Measurements from ENCODE around the gene ACBD3. TPM values are rescaled to one million over a fixed set of nuclear protein-coding genes. Genes with fewer than 3 reads are reported as not detected.

The ACBD3 gene
- total RNA-seq, 1 donor from 2014 or later, result 47.4 TPM

DNA sequence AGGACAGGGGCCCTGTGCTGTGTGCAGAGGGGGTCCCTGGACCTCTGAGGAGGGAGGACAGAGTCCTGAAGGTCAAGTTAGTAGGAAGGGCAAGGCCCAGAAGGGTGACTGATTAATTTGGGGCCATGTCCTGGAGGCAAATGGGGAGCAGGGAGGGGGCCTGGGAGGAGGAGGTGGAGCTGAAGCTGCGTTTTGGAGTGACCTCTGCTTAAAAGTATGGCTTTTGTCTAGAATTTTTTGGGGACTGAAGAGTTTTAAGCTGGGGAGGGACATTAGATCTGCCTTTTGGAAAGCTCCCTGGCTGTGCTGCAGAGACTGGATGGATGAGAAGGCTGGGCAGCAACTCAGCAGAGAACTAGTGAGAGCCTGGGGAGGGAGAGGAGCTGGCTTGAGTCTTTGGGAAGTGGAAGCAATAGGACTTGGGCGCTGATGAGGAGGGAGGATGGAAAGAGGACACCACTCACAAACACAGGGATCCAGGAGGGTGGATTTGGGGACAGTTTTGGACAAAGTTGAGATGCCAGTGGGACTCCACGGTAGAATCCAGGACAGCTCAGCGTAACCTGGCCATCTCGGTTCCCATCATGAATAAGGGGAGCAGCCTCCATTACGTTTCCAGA, 52.9 kb downstream of the ACBD3 start:
- no peak for DNase-seq

DNA sequence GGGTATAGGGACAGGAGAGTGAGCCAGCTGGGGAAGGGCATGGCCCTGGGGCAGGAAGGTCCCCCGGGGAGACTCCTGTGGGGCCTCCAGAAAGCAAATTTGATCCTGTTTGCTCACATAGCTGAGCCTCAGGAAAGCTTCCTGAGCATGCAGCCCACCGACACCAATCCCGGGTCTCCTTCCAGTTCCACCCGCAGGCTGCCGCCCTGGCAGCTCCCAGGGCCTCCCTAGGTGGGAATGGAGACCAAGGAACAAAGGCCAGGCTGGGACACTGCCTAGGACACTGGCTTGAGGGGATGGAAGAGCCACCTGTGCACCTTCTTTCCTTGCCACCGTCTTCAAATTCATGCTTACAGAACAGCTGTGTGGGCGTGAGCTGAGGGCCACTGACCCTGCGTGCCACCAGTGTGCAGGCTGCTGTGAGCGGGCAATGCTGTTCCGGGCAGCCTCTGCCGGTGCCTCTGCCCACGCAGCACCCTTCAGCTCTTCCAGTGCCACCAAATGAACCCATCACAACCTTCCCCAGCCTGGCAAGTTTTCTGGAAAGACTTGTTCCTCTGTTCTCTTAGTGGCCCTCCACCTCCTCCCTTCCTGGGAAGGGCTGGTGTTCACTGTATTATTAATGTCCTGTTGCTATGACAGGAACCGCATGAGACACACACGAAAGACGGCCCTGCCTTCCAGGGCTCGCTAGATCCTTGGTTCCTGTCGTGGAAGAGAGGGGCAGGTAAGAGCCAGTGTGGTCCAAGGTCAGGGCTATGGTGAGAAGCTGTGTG, 53.6 kb downstream of the ACBD3 start:
- no peak for DNase-seq

DNA sequence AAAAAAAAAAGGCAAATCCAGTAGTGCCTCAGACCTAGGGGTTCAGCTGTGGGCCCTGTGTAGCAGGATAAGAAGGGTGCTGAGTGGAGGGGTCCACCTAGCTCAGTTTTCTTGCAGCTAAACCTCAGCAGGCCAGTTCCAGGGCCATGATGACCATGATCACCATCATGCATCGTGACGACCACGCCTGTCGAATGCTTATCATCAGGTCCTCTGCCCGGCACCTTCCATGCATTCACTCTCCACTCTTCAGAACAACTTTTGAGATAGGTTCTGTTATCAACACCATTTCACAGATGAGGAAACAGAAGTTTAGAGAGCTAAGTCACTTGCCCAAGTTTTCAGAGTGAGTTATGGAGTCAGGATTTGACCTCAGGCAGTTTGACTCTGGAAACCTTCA, 54.9 kb downstream of the ACBD3 start:
- DNase-seq, result no peak

DNA sequence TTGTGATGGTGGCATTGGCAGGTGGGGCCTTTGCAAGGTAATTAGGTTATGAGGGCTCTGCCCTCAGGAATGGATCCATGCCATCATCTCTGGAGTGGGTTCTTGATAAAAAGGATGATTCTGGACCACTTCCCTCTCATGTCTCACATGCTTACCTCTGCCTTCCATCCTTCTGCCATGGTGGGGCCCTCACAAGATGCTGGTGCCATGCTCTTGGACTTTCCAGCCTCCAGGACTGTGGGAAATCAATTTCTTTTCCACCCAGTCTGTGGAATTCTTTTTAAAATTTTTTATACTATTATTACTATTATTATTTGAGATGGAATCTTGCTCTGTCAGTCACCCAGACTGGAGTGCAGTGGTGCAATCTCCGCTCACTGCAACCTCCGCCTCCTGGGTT, 57.3 kb downstream of the ACBD3 start:
- DNase-seq, result no peak

DNA sequence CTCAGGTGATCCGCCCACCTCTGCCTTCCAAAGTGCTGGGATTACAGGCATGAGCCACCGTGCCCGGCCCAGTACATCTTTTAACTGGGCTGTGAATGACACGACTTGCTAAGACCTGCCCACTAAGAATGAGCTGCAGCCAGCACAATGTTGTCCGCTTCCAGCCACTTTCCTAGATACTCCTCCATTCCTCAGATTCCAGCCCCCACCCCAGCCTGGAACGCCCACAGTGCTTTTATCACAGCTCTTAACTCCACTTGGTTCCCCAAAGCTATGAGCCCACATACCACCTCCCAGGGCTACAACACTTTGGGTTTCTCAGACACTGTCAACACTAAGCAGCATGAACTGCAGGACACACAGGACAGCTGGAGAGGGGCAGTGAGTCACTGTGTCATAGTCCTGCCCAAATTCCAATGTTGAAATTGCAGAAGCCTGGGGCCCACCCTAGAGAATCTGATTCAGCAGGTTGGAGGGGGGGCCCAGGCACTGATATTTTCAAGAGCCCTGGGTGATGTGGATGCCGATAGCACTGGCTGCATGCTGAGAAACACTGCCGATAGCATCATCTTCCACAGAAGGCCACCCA, 58.0 kb downstream of the ACBD3 start:
- no peak for DNase-seq

DNA sequence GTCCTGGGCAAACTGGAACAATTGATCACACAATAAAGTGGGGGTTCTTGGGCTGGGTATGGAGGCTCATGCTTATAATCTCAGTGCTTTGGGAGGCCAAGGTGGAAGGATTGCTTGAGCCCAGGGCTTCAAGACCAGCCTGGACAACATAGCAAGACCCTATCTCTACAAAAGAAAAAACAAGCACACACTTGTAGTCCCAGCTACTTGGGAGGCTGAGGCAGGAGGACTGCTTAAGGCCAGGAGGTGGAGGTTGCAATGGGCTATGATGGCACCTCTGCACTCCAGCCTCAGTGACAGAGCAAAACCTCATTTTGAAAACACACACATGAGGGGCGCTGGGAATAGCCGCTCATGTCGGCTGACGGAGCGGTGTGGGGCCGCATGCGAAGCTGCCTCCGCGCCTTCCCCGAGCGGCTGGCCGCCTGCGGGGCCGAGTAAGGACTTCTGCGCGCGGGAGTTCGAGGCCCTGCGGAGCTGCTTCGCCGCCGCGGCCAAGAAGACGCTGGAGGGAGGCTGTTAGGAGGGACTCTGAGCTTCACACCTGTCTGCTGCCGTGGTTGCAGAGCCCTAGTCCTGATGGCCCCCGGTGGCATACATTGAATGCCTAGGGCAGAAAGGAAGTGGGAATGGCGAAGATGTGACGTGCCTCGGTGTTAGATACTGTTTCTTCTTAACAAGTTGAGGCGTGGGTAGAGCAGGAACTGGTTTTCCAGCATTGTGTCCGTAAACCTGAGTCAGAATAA, 59.5 kb downstream of the ACBD3 start:
- DNase-seq, result no peak

DNA sequence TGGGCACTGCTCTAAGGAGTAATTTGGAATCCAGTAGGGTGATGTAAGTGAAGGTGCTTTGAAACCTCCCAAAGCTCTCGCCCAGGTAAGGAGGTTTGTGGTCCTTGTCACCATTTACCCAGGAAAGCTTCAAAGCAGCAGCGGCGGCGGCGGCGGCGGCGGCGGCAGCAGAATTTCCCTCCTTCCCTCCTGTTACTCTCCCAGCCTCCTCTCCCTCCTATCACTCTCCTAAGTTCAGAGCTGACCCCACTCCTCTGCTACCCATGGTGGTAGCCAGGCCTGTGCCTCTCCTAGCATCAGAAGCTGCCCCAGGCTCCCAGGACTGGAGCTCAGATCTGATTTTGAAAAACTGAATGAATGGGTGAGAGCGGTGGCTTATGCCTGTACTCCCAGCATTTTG, 60.7 kb downstream of the ACBD3 start:
- DNase-seq, result no peak

DNA sequence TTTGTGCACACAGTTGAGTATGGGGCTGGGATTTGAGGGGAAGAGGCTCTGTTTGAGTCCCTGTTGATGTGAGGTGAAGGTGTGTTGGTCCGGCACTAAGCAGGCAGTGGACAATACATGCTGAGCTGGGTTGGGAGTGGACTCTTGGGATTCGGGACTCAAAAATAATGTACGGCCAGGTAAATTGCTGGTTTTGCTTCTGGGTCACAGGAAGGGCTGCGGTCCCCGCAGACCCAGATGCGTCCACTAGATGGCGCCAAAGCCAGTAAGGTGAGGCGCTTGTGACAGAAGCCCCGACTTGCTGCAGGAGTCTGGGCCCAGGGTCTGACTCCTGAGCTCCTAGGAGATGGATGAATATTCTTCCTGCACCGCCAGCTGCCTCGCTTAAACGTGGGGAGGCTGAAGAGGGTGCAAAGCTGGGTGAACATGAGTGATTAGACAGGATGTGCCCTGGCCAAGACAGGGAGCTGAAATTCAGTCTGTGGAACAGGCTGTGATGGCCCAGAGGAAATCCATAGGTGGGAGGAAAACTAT, 61.4 kb downstream of the ACBD3 start:
- DNase-seq, result peak; percentile 78

DNA sequence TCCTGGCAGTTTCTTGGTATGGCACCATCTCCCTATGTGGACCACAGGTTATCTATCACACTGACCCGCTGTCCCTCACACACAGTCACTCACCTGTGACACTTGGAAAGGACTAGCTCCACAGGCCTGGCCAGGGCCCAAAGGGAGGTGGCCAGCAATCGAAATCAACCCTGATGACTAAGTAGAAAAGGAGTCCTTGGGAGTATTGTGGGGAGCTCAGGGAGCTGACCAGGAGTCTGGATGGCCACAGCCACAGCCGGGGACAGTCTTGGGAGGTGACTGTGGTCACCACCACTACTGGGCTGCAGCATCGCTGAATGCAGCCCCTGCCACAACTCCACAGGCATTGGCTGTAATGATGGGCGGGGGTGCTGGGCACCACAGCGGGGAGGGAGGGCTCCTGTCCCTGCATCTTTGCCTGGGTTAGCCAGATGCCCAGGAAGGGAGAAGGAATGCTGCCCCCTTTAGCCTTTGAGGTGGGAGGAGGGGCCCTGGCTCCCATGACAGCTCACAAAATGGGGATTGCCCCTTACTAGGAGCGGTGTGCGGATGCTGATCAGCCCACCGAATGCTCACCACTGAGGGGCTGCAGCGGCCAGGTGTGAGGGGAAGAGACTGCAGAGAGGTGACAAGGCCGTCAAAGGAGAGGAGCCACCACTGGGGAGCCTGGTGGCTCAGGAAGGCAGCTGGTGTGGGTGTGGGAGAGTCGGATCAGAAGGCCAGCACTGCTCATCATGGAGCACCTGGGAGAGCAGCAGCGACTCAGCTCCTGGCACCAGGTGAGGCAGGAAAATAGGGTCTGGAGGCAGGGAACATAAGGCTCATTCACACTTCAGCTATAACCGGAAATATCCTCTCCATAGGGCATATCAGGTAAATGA, 62.7 kb downstream of the ACBD3 start:
- no peak for DNase-seq

DNA sequence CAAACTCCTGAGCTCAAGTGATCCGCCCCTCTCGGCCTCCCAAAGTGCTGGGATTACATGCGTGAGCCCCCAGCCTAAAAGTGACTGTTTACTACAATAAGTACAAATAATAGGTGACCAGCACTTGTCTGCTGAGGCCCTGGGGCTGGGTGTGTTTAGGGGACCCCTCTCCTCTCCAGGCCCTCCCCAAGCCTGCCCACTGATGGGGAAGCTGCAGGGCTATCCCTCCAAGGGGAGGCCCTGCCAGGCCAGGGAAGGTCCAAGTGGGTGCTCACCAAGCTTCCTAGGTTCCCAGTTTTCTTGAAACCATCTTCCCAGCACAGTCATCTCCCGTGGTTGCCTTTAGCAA, 63.4 kb downstream of the ACBD3 start:
- DNase-seq, result no peak

DNA sequence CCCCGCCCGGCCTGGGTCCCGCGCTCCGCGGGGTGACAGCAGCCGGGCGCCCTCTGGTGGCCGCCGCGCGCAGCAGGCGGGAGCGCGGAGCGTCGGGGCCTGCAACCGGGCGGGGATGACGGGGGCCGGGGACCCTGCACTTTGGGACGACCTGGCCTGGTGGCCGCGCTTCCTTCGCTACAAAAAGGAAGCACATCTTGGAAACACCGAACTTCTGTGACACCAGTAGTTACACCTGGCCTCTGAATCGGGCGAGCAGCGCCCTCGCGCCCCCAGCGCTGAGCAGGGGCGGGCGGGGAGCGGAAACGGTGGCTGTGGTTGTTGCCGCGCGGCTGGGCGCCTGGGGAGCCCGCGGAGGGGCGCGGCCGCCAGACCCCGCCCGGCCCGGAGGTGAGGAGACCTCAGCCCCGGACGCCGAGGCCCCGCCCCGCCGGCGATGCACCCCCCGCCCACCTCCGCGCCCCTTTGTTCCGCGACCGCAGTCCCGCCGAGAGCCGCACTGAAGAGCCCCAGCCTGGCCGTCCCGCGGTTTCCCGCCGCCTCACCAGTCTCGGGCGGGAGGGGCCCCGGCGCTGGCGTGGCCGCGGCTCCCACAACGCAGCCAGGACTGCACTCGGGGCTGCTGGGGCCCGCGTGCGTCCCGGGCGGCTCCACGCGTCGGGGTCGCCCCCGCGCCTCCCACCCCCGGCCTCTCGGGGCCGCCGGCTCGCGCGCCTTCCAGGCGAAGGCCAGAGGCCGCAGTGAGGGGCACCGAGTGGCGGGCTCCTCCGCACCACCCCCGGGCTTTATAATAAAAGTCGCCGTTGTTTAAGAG, 64.7 kb downstream of the ACBD3 start:
- peak; percentile 43 for DNase-seq

DNA sequence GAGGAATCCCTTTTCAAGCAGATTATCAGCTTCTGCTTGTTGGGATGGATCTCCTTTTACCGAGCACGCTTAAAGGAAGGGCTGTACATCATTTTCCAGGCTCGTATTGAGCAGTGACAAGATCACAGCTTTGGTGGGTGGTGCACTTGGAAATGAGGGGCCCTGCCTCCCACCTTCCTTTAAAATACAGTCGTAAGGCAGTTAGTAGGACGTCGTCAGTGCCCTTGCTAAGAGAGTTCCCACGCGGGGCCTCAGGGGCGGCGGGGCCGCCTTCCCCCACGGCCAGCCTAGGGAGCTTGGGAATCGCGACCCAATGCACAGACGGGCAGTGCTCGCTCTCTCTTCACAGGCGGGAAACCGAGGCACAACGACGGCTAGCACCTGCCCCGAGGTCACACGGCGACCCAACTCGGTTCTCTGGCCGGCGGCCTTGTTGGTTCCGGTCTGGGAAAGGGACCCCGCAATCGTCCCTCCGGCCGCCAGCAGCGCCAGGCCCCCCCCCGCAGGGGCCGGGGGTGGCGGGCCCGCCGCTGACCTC, 65.4 kb downstream of the ACBD3 start:
- DNase-seq, result no peak

DNA sequence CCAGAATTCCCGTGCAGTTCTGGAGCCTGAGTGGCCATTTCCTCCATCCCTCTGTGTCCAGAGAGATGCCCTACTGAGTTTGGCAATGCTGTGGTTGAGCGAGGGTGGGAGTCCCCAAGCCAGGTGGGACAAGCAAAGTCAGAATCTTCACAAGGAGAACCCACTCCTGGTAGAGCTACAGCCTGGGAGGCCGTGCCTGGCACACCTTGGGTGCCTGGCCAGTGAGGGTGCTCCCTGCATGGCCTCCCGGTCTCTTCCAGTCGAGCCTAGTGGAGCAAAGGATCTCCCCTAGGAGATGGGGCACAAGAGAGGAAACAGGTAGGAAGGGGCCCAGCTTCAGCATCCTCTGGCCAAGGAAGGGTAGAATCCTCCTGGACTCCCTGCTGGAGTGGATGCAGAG, 66.1 kb downstream of the ACBD3 start:
- no peak for DNase-seq

DNA sequence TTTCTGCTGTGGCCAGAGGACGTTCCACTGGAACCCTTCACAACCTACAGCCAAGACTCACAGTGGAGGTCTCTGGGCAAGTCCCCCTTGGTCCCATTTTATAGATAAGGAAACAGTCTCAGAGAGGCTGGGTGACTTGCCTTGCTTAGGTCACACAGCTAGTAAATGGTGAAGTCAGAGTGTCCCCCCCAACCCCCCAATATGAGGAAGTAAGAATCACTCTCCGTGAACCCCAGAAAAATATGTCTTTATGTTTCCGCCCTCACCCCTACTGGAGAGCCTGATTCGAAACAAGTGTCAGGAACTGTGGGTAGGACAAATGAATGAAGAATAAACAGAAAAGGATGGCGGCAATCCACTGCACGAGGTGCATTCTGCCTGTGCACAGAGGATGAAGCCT, 67.4 kb downstream of the ACBD3 start:
- DNase-seq, result no peak

DNA sequence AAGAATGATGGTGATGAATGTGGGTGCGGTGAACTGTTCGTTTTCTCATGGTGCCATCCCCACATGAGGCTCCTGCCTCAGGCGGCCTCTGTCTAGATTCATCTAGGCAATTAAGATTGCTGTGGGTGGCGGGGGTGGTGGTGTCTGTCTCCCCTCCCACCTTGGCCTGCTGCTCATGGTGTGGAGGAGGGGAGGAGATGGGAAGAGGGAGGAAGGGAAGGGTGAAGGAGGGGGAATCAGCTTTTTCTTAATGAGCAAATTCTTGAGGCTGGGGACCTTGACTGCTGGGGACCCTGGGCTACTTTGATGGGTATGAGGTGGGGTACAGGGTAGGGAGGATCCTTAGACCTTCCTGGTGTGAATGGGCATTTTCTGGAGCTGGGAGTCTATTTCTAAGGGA, 68.2 kb downstream of the ACBD3 start:
- no peak for DNase-seq

DNA sequence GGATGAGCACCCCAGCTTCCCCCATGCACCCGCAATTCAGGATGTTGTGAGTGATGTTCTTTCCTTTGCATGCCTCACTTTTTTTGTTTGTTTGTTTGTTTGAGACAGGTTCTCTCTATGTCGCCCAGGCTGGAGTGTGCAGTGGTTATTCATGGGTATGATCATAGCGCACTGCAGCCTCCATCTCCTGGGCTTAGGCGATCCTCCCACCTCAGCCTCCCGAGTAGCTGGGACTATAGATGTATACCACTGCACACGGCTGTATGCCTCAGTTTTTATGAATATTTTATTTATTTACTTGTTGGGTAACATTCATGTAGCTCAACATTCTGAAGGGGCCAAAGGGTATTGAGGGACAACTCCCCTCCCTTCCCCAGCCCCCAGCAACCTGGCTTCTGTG, 69.2 kb downstream of the ACBD3 start:
- no peak for DNase-seq

DNA sequence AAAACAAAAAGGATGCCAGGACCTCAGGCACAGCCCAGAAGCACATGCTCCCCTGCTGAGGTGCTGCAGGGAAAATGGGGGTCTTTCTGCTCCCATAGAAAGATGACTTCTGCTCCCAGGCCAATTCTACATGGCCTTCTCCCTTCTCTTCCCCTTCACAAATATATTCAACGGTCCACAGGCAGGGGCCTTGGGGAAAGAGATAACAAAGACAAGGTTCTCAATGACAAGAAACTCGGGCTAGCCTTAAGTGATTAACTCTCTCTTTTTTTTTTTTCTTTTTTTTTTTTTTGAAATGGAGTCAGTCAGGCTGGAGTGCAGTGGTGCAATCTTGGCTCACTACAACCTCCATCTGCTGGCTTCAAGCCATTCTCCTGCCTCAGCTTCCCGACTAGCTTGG, 69.9 kb downstream of the ACBD3 start:
- DNase-seq, result no peak

DNA sequence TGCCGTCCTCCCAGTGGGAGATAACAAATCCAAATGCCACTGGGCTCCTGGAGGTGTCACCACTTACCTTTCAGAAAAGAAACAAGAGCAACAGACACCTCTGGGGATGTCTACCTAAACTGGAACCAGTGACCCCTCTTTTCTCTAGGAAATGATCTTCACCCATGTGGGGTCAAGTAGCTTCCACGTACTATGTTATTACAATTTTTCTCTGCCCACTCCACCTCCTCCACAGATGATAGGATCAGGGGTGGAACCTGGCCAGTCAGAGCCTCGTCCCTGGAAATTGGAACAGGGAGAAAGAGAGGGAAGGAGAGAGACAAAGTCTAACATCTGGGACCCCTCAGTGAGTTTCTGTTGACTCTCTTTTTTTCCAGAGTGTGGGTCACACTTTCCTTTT, 73.9 kb downstream of the ACBD3 start:
- DNase-seq, result no peak

DNA sequence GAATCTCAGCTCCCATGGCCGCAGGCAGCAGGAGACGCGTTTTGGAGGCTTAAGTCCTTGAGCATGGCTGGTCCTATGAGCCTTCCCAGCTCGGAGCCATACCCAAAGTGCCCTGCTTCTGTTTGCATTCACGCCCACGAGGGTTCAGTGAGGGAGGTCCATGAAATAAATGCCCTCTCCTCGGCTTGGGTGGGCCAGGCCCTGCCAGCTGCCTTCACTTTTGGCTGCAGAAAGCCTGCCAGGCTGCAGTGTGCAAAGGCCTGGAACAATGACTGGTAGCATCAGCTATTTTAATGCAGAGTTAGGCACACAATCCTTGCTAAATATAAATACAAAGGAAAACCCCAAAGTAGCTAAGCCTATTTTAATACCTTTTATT, 74.7 kb downstream of the ACBD3 start:
- peak; percentile 13 for DNase-seq

DNA sequence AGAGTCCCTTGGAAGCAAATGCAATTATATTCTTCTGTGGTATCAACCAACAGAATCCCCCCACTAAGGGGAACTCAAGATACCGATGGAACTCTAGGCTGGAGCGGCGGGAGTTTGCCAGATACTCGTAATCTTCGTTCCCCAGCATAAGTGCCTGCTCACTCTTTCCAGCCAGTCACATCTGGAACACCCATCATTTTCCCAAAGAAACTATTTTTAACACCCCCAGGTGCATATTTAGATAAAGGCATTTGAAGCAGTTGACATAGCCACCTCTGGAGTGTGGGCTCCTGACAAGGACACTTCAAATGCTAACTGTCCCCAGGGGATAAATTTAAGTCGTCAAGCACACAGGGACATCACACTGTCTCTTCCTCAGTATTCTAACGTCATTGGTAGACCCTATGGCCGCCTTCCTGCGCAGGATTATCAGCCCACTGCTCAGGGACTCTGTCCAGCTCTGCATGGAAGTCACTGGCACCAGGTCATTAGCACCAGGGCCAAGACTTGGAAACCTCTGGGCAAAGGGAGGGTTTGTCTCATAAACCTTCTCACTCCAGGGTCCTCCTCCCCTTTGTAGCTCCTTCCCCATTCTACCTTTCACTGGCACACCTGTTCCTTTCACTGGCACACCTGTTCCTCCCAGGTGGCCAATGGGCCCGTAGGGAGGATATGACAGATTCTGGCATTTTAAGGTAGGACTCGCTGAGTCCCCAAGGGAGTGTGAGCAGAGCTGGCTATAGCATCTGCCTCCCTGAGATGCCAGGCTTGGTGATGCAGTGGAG, 75.3 kb downstream of the ACBD3 start:
- DNase-seq, result no peak
